ENCODE data around the gene ZFYVE28.

DNA sequence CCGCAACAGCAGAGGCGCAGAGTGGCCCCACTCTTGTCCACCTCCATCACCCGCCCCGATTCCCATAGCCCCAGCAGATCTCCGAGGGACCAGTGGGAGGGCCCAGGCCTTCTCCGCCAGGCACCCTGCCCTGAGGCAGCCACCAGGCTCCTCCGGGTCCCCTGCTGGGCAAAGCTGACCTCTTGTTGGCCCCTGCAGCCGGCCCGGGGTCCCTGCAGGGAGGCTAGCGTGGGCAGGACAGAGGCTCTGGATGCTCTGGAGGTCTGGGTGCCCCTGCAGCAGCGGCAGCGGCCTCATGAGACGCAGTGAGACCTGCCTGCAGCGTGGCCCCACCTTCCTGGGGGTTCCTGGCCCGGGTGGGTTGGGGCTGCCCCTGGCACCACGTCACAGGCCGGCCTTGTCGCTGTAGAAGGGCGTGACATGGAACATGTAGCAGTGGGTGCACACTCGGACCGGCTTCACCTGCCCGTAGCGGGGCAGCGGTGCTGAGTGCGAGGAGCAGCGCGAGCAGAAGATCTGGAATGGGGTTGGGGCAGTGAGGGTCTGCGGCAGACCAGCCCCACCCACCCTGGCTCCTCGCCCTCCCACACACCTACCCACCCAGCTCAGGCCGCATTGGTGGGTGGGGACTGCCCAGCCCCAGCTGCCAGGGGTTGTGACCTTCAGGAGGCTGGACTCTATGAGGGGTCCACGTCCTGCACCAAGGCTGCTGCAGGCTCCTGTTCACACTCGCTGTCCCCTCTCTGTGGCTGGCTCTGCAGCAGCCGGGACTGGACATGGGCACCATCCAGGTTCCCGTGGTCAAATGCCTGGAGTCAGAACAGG is 147.9 kb downstream of the ZFYVE28 start:
- TF ChIP-seq POLR2AphosphoS5 (IDR thresholded peaks at IDR 0.05; ENCODE audit: low read depth, low read length) (no peak), TAF1 (IDR thresholded peaks at IDR 0.05; ENCODE audit: borderline replicate concordance, insufficient read depth, low read length) (no peak), SIN3A (IDR thresholded peaks at IDR 0.05; ENCODE audit: borderline replicate concordance, insufficient read depth, low read length) (no peak)
- TF ChIP-seq, protein P1, sequence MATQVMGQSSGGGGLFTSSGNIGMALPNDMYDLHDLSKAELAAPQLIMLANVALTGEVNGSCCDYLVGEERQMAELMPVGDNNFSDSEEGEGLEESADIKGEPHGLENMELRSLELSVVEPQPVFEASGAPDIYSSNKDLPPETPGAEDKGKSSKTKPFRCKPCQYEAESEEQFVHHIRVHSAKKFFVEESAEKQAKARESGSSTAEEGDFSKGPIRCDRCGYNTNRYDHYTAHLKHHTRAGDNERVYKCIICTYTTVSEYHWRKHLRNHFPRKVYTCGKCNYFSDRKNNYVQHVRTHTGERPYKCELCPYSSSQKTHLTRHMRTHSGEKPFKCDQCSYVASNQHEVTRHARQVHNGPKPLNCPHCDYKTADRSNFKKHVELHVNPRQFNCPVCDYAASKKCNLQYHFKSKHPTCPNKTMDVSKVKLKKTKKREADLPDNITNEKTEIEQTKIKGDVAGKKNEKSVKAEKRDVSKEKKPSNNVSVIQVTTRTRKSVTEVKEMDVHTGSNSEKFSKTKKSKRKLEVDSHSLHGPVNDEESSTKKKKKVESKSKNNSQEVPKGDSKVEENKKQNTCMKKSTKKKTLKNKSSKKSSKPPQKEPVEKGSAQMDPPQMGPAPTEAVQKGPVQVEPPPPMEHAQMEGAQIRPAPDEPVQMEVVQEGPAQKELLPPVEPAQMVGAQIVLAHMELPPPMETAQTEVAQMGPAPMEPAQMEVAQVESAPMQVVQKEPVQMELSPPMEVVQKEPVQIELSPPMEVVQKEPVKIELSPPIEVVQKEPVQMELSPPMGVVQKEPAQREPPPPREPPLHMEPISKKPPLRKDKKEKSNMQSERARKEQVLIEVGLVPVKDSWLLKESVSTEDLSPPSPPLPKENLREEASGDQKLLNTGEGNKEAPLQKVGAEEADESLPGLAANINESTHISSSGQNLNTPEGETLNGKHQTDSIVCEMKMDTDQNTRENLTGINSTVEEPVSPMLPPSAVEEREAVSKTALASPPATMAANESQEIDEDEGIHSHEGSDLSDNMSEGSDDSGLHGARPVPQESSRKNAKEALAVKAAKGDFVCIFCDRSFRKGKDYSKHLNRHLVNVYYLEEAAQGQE (IDR thresholded peaks at IDR 0.05; ENCODE audit: insufficient read depth in 1 of 2, low read depth in 2 of 2, low read length in 2 of 2), result no peak
